Measurements from ENCODE around the gene RPS10.

- TF ChIP-seq MXI1 (conservative IDR thresholded peaks at IDR 0.05; ENCODE audit: poor library complexity, severe bottlenecking) (peak; percentile 80), CTCF (IDR thresholded peaks at IDR 0.05; ENCODE audit: poor library complexity, severe bottlenecking) (peak; percentile 97), EZH2 (IDR thresholded peaks at IDR 0.05; ENCODE audit: borderline replicate concordance, insufficient read depth, low read length, poor library complexity, severe bottlenecking) (no peak), TAF1 (IDR thresholded peaks at IDR 0.05; ENCODE audit: low read depth) (no peak), POLR2AphosphoS5 (IDR thresholded peaks at IDR 0.05) (peak; percentile 85), REST (IDR thresholded peaks at IDR 0.05; ENCODE audit: borderline replicate concordance) (no peak)
Measured at GRCh38 chr6:34392497-34393190, 33.2 kb downstream of the RPS10 start, which contains the start of gene NUDT3.

Measured in neural cell (in vitro differentiated cells).